Stimulated activated CD8-positive, alpha-beta memory T cell treated with anti-CD3 and anti-CD28 coated beads, Interleukin-12 subunit alpha, Interleukin-12 subunit beta, amount 100 ng/mL, for 4 hours (primary cell): ENCODE measurements around the gene DGKG.

Experiments
- DNase-seq: peaks from one replicate; pipeline ENCODE4 v3.0.0-alpha.2; 2020; ENCODE audit warnings: low read depth

The DGKG gene

GRCh38 chr3:186138272-186138981 is 223.6 kb downstream of the DGKG start:
- no peak for DNase-seq

- no peak for DNase-seq
These were observed 224.9 kb downstream of the DGKG start for GRCh38 chr3:186137051-186137685.

- DNase-seq, result no peak
These were observed 228.1 kb downstream of the DGKG start for GRCh38 chr3:186133980-186134379.

DNA sequence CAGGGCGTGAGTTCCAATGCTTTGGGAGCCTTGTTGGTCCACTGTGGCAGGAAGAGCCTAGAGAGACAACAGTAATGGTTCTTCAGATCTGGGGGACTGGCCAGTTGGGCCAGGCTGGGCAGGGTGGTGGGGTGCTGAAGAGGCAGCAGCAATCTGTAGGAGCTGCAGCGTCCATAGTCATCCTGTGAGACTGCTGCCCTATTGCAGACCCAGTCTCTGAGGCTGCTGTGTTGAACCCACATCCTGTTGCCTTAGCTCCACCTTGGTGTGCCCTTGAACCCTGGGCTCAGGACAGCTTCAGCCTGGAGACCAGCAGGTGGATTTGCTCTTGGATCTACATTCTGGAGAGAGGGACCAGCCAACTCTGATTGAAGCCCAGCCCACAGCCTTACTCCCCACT is 229.5 kb downstream of the DGKG start:
- DNase-seq, result no peak

- DNase-seq, result no peak
These were observed 232.8 kb downstream of the DGKG start for GRCh38 chr3:186129206-186129605.

GRCh38 chr3:186128158-186128557 is 233.9 kb downstream of the DGKG start:
- DNase-seq, result no peak

- no peak for DNase-seq
These were observed 234.6 kb downstream of the DGKG start for GRCh38 chr3:186127463-186127862.

DNA sequence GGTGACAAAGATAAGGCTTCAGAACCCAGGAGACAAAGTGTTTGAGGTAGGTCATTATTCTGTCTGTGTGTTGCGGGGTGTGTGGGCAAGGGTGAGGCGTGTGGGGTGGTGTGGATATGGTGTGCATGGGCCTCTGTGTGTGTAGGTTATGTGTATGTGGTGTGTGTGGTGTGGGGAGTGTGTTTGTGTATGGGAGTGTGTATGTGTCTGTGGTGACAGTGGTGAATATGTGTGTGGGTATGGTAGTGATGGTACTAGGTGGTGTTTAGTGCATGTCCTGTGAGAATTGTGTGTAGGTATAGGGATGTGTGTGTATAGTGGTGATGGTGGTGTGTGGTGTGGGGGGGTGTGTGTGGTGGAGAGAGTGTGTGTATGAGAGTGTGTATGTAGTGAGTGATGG is 236.9 kb downstream of the DGKG start:
- DNase-seq, result no peak

DNA sequence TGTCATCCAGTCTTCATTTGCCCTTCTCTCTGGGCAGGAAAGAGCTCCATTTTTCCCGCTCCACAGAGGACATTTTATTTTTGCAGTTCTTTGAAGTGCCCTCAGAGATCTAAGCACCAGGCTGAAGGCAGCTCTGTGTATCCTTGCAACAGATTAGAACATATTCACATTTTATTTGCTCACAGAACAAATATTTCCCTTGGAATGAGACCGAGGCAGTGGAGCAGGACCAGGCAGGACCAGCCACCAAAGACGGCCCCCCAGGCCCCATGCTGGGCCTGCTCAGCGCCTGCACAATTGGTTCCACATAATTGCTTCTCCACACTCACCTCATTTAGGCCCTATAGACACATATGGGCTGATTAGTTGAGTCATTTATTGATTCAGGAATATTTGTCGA is 237.4 kb downstream of the DGKG start:
- no peak for DNase-seq

GRCh38 chr3:186123012-186123411 is 239.0 kb downstream of the DGKG start:
- no peak for DNase-seq

DNA sequence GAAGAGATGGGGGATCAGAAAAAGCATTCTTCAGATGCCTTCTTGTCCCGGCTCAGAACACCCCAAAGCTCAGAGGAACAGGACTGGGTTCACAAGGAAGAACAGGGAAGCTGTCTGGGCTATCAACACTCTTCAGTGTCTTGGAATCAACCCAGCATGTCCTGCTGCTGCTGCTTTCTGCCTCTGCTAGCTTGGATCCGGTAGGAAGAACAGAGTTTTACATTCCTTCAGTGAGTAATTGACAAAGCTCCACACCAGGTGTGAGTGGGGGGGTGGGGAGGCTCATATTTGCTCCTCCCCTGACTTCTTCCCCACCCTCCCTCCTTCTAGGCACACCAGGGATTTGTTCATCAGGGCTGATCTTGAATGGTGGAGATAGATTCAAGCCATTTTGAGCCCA is 240.1 kb downstream of the DGKG start:
- DNase-seq, result no peak

- no peak for DNase-seq
These were observed 240.8 kb downstream of the DGKG start for GRCh38 chr3:186121278-186121677.

DNA sequence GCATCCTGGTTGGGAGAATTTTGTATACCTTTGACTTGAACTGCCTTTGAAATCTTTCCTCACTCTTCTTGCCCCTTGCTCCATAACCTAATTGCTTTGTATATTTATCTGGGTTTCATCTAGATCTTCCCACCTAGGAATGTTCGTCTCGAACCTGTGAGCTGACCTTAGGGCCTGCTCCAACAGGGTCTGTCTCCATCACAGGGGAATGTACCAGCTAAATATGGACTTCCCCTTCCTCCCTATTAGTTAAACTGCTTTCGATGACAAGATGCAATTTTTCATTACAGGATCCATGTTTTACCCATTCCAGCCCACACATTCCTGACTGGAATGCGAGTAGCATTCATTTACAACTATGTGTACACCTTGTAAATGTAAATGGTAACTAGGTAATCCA is 242.5 kb downstream of the DGKG start:
- DNase-seq, result no peak

DNA sequence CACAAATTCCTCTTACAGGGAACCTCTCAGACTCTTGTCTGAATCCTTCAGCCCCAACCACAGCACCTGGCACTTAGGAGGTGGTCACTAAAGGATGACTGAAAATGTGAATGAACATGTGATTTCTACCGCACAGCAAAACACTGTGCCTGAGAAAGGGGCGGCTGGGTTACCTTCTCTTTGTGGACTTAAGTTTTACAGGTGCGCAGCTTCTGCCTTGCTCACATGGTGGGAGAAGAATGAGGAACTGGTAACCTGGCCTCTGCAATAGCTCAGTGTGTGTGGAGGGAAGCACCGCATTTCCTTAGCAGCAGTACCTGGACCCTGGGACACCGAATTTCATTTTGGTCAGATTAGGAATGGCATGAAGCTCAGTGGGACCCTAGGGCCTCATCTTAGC is 243.3 kb downstream of the DGKG start:
- DNase-seq, result no peak

DNA sequence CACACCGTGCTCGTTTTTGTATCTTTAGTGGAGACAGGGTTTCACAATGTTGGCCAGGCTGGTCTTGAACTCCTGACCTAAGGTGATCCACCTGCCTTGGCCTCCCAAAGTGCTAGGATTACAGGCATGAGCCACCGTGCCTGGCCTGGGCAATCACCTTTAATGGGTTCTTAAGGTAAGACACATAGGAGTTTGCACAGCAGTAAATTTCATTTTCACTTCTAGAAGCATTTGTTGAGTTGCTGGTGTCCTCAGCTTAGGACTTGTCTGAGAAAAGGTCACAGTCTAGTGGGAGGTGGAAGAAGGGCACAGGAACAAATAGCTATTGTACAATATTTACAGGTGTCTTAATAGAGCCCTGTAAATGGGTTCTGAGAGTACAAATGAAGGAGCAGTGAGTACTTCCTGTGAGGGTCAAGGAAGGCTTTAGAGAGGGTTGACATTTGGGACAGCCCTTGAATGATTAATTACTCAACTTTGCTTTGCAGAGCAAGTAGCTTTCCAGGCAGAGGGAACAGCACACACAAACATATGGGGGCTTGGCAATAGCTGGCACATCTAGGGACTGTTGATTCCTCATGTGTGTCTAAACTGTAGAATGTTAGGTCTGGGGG is 244.4 kb downstream of the DGKG start:
- no peak for DNase-seq

DNA sequence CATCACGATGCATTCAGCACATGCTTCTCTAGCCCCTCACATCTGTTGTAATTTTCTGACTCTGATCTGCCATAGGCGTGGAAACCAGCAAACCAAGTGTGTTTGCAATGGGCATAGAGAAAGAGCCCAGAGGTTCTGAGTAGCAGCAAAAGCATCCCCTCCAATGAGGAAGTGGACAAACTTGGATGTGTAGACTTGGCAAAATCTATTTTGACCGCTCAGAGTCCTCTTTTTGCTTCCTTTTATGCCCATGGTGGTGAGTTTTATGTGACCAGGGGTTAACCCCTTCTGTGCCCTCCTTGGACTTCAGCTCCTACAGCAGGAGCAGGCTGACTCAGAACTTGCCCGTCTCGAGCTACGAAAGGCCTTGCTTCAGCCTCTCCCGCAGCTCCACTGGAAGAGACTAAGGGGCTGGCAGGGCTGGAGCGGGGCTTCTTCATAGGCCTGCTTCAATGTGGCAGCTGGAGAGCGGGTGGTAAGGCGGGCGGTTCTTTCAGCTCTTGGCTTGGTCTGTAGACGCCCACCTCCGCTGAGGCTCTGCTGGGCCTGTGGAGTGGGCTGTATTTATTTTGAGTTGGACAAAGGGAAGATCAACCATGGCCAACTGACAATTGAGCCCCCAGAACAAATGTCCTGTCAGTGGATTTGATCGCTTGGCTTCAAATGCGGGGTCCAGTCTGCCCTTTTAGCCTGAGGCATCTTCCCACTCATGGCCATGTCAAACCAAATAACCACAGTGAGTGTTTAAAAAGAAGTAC is 246.6 kb downstream of the DGKG start:
- no peak for DNase-seq

DNA sequence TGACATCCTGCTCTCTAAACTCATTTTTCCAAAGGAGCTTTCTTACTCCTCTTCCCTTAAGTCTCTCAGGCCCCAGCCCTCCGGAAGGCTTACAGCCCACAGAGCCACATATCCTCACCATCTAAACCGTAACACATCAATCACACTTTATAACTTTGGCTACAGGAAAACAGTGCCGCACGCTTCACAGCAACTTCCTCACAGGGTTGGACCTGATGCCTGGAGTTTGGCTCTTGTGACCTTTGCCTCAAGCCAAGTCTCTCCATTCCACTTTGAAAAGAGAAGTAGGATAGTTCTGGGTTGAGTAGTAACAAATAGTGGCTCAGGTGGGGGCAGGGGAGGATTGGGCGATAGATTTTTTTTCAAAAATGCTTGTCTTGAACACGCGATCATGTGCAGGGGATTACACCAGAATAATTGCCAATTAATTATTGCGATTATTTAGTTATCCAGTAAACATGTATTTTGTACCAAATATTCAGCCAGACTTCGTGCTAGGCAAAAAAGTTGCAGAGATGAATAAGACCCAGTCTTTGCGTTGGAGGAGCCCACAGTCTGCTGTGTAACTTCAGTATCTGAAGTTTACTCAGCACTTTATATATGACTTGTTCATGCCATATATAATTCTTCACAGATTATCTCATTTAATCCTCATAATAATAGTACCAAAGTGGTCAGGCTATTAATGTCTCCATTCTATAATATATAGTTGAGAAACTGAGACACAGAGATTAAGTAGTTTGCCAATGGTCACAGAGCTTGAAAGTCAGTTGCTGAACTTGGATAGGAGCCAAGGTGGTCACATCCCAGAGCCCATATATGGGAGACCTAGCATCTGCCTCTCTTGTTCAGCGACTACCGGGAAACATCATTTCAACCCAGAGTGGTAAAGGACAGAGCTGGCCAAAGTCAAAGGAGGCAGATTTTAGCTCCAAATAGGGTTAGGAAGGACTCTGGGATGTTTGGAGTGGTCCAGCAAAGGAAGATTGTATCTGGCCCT is 250.8 kb downstream of the DGKG start:
- no peak for DNase-seq

GRCh38 chr3:186109897-186110803 is 251.9 kb downstream of the DGKG start:
- DNase-seq, result no peak

DNA sequence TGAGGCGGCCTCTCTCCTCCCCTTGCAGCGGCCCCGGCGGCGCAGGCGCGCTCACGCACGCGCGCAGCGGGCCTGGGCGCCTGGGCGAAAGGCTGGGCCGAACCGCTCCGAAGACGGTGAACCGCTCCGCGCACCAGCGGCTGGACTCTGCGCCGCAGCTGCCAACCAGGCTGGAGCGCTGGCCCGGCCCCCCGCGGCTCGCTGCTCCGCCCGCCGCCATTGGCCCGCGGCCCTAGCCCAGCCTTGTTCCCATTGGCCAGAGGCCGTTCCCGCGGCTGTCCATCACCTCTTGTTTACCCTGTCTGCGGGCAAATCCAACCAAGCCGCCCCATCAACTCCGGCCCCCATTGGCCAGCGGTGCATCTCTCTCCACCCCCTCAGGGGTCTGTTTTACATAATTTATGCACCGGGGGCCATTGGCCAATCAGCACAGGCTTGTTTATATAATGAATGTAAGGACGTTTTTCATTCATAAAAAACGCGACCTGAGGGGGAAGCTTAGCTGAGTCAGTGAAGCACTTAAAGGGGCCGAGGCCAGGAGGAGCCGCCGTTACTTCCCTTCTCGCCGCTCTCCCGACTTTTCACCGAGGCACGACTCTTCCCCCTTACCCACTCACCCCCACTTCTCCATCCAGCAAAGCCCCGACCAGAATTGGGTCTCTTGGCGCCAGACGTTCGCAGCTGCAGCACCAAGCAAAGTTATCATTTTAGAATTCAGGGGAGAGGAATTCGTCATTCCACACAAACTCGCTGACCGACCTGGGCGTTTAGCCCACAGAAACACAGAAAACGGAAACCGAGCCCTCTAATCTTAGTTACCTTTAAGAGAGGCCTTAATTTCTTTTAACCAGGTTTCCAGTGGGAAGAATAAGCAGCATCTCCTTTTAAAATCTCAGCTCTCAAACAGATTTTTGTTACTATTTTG is 252.8 kb downstream of the DGKG start, which contains the start of gene ETV5:
Gene ETV5, minus strand, starts transcription at position 149 of the 925 bp plus-strand sequence. CDS start 3,221 bp downstream, outside the sequence.
- DNase-seq, result peak; percentile 82
